Superior temporal gyrus (tissue), 1 donor: ENCODE results near the gene TANC2.
"Not testable (repeated sequence)": the region's sequence is repeated elsewhere in the genome, so short reads cannot be mapped to it uniquely, and the experiment has no call there.

Experiments used
- DNase-seq: peaks from one replicate; pipeline ENCODE4 v3.0.0-alpha.2; 2016; ENCODE audit errors: extremely low spot score

The TANC2 gene

DNA sequence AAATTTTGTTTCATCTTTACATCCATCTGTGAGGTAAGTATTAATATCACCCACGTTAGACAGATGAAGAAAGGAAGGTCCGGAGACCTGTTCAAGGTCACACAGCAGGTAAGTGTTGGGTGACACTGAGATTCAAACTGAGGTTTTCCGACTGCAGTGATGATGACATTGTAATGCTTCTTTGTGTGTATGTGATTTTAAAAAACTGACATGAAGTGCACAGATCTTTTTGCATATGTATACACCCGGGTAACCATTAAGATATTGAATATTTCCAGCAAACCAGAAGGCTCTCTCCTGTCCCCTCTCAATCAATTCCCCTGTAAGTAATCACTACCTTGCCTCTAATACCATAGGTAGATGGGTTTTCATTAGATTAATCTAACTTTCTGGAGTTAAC, 1.5 kb upstream of the TANC2 start:
- DNase-seq, result no peak

DNA sequence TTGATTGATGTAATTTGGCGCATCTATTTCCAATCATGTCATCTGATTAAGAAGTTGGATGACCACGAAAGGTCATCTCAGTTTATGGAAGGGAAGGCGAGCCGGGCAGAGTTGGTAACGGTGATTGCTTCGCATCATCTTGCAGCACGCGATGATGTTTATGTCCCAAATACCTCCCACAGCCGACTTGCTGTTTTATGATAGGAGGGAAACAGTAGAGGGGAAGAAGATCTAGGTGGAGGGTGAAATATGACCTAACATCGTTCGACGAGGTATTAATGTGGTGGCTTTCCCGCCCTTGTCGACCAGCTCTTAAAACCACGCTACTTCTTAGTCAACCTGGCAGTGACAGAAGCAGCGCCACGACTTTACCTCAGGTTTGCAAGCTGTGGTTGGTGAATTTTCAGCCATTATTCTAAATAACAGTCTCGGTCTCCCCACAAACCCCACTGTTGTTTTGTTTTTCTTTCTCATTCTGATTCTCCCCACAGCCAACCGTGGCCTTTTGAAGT, 805 bp upstream of the TANC2 start:
- no peak for DNase-seq

DNA sequence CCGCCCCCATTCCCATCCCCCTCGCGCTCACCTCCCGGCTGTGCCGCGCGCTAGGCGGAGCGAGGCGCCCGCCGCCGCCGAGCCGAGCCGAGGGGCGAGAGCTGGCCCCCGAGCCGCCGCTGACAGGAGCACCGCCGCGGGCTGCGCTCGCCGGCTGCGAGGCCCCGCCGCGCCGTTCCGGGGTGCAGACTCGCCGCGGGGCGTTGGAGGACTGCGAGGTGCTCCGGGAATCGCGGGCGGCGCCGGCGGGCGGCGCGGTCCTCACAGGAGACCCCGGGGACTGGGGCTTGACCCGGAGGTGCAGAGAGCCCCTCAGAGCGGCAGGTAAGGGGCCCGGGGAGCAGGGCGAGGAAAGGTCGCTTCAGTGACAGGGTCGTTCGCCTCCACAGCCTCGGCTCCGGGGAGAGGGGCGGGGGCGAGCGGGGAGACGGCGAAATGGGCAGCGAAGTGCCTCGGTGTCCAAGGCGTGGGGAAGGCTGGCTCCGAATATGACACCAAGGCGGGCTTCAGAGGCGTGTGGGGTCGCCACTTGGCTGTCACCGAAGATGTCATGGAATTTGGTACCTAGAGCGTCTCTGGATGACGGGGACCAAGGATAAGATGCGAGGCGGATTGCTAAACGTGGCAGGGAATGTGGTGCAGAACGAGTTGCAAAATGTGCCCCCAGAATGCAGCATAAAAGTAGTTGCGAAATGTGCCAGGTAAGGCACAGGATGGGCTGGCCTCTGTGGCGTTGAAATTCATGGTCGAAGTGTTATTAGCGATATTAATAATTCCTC, 580 bp downstream of the TANC2 start:
- DNase-seq, result peak; percentile 35

GRCh38 chr17:62967205-62967529, 1.1 kb downstream of the TANC2 start:
- peak; percentile 28 for DNase-seq

GRCh38 chr17:62968445-62968923, 2.4 kb downstream of the TANC2 start:
- DNase-seq, result peak; percentile 93

GRCh38 chr17:62970610-62971009, 4.6 kb downstream of the TANC2 start:
- no peak for DNase-seq

DNA sequence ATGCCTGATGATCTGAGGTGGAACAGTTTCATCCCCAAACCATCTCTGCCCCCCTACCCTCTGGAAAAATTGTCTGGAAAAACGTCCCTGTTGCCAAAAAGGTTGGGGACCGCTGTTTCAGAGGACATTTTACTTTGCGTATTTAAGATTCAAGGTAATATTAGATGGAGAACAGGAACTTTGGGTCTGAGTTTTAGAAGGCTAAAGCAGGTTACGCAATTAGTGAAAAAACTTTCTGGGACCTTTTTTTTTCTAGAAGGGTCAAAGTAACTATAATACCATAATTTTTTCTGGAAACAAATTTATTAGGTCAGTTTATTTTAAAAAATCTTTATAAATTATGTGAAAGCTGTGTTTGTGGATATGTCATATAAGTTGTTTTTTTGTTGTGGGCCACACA, 5.8 kb downstream of the TANC2 start:
- no peak for DNase-seq

DNA sequence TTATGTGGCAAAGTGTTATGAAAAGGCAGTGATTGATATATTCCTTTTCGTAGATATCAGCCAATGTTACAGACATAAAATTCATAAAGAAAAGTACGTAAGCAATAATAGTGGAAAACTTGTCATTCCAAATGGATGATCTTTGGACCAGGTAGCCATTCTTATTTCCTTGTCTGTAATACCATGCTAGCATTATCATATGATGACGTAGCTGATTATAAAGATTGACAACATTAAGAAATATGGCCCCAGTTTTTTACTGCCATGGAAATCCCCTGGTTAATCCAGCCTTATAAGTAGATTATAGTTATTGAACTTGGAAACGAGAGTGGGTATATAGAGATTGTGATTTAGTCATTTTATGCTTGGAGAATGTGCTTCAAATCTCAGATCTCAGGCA, 8.8 kb downstream of the TANC2 start:
- no peak for DNase-seq

DNA sequence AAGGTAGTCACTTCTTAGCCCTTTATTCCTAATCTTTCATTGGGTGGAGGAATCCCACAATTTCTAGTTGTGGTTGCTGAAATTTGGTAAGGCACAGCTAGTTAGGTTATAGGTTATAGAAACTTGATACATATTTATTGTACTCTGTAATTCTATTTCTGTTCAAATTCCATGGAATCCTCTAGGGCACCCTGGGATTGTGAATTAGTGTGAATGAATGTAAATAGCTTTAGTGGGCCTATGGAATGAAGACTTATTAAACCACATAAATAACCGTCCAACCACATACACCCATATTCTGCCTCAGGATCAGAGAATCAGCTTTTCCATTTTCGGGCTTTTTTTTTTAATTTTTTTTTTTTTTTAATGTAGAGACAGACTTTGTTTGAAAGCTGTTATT, 9.2 kb downstream of the TANC2 start:
- no peak for DNase-seq

DNA sequence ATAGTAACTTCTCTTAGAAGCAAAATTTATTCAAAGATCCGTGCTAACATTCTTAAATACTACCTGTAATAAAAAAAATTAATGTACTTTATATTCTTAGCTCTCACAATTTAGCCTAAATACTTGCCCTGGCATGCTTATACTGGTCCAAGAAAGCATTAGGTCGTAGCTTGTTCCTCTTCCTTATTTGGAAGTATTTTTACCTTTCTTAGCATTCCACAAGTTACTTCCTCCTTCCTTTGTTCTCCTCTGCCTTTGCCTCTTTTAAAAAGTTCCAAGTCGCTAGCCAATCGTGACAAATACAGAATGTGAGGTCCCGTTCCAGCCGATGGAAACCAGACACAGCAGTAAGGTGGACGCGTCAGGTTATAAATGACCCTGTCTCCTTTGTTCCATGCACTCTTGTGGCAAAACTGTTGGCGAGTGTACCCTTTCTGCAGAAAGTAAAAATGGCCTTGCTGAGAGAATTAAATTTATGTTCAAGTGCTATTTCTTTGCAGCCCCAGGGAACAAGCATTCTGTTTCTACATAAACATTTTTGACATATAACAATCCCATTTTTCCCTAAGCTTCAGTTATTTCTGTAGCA, 10.7 kb downstream of the TANC2 start:
- DNase-seq, result not testable (repeated sequence)

- DNase-seq, result no peak
Measured at GRCh38 chr17:62980842-62981241, 14.8 kb downstream of the TANC2 start.

DNA sequence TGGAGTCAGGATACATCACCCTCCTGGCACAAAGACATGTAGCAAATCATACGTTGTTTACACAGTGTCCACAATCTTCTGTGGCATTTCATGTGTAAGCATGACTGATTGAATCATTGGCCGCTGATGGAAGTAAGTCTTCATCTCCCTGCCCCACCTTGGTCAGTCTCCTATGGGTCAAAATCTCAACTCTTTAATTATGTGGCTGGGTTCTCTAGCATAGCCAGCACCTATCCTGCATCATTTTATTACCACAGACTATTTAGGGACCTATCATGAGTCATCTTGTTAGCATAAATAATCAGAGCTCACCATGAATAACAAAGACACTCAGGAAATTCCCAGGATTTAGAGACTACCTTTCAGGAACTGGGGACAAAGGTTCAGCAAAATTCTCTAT, 15.9 kb downstream of the TANC2 start:
- DNase-seq, result no peak

- DNase-seq, result no peak
Measured at GRCh38 chr17:62984801-62985200, 18.8 kb downstream of the TANC2 start.

- no peak for DNase-seq
Measured at GRCh38 chr17:62986549-62986948, 20.5 kb downstream of the TANC2 start.

GRCh38 chr17:62987136-62987535, 21.1 kb downstream of the TANC2 start:
- DNase-seq, result no peak

DNA sequence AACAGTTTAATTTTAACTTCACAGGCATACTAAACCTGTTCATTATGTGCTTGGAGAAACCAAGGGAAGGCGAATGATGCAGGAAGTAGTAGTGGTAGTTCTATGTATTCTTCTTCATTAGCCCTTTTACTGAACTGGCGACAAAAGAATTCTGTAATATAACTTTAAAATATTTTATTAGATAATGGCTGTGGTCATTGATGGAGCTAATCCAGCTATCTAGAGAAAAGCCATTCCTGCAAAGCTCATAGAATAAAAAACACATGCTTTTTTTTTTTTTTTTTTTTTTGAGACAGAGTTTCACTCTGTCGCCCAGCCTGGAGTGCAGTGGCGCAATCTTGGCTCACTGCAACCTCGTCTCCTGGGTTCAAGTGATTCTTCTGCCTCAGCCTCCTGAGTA, 23.5 kb downstream of the TANC2 start:
- DNase-seq, result no peak

- no peak for DNase-seq
Measured at GRCh38 chr17:62994931-62995330, 28.9 kb downstream of the TANC2 start.

DNA sequence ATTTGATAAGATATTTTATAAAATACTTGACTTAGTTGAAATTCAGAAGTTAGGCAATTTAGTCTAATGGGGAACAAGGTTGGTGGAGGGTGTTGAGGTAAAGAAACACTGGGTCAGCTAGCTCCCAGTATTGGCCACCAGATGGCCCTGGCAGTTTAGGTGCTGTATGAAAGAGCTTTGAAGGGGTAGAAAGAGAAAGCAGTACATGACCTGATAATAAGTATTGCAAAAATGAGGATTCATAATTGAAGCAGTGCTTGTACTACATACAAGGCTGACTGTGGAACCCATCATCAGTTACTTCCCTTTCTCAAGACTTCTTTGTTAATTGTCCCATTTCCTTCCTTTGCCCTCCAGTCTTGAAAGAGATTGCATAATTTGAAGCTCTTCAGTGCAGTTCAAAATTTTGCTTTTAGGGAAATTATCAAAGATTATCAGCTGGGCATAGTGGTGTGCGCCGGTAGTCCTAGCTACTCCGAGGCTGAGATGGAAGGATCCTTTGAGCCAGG, 29.4 kb downstream of the TANC2 start:
- peak; percentile 74 for DNase-seq

DNA sequence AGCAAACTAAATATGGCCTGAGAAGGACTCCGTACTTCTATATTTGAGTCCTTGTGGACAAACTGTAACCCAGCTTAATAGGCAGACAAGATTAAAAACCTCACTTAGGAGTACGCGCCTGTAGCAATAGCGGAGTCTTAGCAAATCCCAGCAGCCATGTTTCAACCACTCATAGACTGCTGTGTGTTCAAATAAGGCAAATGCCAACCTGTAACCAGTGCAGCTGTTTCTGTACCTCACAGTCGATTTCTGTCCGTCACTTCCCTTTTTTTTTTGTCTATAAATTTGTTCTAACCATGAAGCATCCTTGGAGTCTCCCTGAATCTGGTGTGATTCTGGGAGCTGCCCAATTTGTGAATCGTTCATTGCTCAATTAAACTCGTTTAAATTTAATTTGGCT, 30.2 kb downstream of the TANC2 start:
- DNase-seq, result no peak

DNA sequence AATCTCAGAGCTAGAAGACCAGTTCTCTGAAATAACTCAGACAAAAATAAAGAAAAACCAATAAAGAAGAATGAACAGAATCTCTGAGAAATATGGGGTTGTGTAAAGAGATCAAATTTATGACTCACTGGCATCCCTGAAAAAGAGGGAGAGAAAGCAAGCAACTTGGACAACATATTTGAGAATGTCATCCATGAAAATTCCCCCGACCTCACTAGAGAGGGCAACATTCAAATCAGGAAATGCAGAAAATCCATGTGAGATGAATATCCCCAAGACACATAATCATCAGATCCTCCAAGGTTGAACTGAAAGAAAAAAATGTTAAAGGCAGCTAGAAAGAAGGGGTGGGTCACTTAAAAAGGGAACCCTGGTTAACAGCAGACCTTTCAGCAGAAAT, 32.1 kb downstream of the TANC2 start:
- no peak for DNase-seq

GRCh38 chr17:62998665-62999393, 32.8 kb downstream of the TANC2 start:
- no peak for DNase-seq

DNA sequence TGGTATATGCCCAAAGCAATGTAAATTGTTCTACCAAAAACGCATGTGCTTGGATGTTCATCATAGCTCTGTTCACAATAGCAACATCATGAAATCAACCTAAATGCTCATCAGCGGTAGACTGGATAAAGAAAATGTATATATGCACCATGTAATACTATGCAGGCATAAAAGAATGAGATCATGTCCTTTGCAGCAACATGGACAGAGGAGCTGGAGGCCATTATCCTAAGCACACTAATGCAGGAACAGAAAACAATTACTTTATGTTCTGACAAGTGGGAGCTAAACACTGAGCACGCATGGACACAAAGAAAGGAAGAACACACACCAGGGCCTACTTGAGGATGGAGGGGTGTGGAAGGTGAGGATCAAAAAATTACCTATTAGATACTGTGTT, 33.7 kb downstream of the TANC2 start:
- DNase-seq, result no peak
